Measurements from ENCODE around the gene C1orf210.

C1orf210 gene

GRCh38 chr1:43312663-43313515 is 27.5 kb upstream of the C1orf210 start:
- Histone ChIP-seq H3K4me2 (ENCODE audit: low read depth, low read length, poor library complexity, severe bottlenecking) (no peak overlapping the region), H3K36me3 (ENCODE audit: insufficient read depth, low read length) (no peaks in the 10 kb centered on the region)
- no peak for TF ChIP-seq CTCF (conservative IDR thresholded peaks at IDR 0.05; ENCODE audit: low read length)
- TF ChIP-seq EZH2phosphoT487 (IDR thresholded peaks at IDR 0.05; ENCODE audit: borderline replicate concordance), result no peak

GRCh38 chr1:43312212-43312623 is 26.8 kb upstream of the C1orf210 start:
- no peaks in the 10 kb centered on the region for H4K20me1 ChIP-seq (ENCODE audit: insufficient read depth, low read length, poor library complexity, severe bottlenecking)
- no peak overlapping the region for H3K4me3 ChIP-seq (ENCODE audit: low read length, poor library complexity, severe bottlenecking)

More at GRCh38 chr1:43312663-43313515, 27.5 kb upstream of the C1orf210 start:
- Histone ChIP-seq H3K9me3 (ENCODE audit: insufficient read depth, low read depth, low read length) (no peaks in the 10 kb centered on the region), H3K79me2 (ENCODE audit: insufficient read depth, low read length) (no peaks in the 10 kb centered on the region), H3K4me1 (ENCODE audit: insufficient read depth, low read length, poor library complexity, severe bottlenecking) (no peaks in the 10 kb centered on the region), H3K4me3 (ENCODE audit: low read length, poor library complexity, severe bottlenecking) (no peak overlapping the region), H2AFZ (ENCODE audit: low read length) (no peak overlapping the region), H3K9me2 (replicated peaks; ENCODE audit: low read depth, low read length) (no peaks in the 10 kb centered on the region), H4K20me1 (ENCODE audit: insufficient read depth, low read length, poor library complexity, severe bottlenecking) (no peaks in the 10 kb centered on the region), H3K27me3 (ENCODE audit: insufficient read depth, low read length, poor library complexity, severe bottlenecking) (no peaks in the 10 kb centered on the region), H3K9ac (ENCODE audit: low read depth, low read length, poor library complexity, severe bottlenecking) (no peak overlapping the region), H3F3A (ENCODE audit: low read depth) (no peaks in the 10 kb centered on the region)

GRCh38 chr1:43311521-43311920 is 26.1 kb upstream of the C1orf210 start:
- Histone ChIP-seq H3K4me3 (ENCODE audit: low read length, poor library complexity, severe bottlenecking) (no peak overlapping the region), H3K9me3 (ENCODE audit: insufficient read depth, low read depth, low read length) (no peaks in the 10 kb centered on the region), H3K79me2 (ENCODE audit: insufficient read depth, low read length) (no peaks in the 10 kb centered on the region), H3K9ac (ENCODE audit: low read depth, low read length, poor library complexity, severe bottlenecking) (no peak overlapping the region), H4K20me1 (ENCODE audit: insufficient read depth, low read length, poor library complexity, severe bottlenecking) (no peaks in the 10 kb centered on the region), H3F3A (ENCODE audit: low read depth) (no peaks in the 10 kb centered on the region), H3K9me2 (replicated peaks; ENCODE audit: low read depth, low read length) (no peaks in the 10 kb centered on the region), H3K4me2 (ENCODE audit: low read depth, low read length, poor library complexity, severe bottlenecking) (no peak overlapping the region), H2AFZ (ENCODE audit: low read length) (no peak overlapping the region), H3K27me3 (ENCODE audit: insufficient read depth, low read length, poor library complexity, severe bottlenecking) (no peaks in the 10 kb centered on the region), H3K36me3 (ENCODE audit: insufficient read depth, low read length) (no peaks in the 10 kb centered on the region), H3K4me1 (ENCODE audit: insufficient read depth, low read length, poor library complexity, severe bottlenecking) (no peaks in the 10 kb centered on the region)
- no peak for TF ChIP-seq EZH2phosphoT487 (IDR thresholded peaks at IDR 0.05; ENCODE audit: borderline replicate concordance)
- TF ChIP-seq CTCF (conservative IDR thresholded peaks at IDR 0.05; ENCODE audit: low read length), result no peak

More at GRCh38 chr1:43312212-43312623, 26.8 kb upstream of the C1orf210 start:
- H3K79me2 ChIP-seq (ENCODE audit: insufficient read depth, low read length), result no peaks in the 10 kb centered on the region
- H2AFZ ChIP-seq (ENCODE audit: low read length), result no peak overlapping the region
- no peak overlapping the region for H3K4me2 ChIP-seq (ENCODE audit: low read depth, low read length, poor library complexity, severe bottlenecking)
- H3K9ac ChIP-seq (ENCODE audit: low read depth, low read length, poor library complexity, severe bottlenecking), result no peak overlapping the region
- no peaks in the 10 kb centered on the region for H3K9me3 ChIP-seq (ENCODE audit: insufficient read depth, low read depth, low read length)
- H3K9me2 ChIP-seq (replicated peaks; ENCODE audit: low read depth, low read length), result no peaks in the 10 kb centered on the region
- H3K4me1 ChIP-seq (ENCODE audit: insufficient read depth, low read length, poor library complexity, severe bottlenecking), result no peaks in the 10 kb centered on the region
- no peaks in the 10 kb centered on the region for H3F3A ChIP-seq (ENCODE audit: low read depth)
- H3K36me3 ChIP-seq (ENCODE audit: insufficient read depth, low read length), result no peaks in the 10 kb centered on the region
- no peaks in the 10 kb centered on the region for H3K27me3 ChIP-seq (ENCODE audit: insufficient read depth, low read length, poor library complexity, severe bottlenecking)
- TF ChIP-seq EZH2phosphoT487 (IDR thresholded peaks at IDR 0.05; ENCODE audit: borderline replicate concordance), result no peak
- no peak for TF ChIP-seq CTCF (conservative IDR thresholded peaks at IDR 0.05; ENCODE audit: low read length)

All from Loucy (cell line).